NB4 (cell line): ENCODE measurements around the gene ITGB1.

Experiments used
- CTCF ChIP-seq: IDR thresholded peaks from one replicate; pipeline ENCODE4 v1.5.1; 2012; ENCODE audit warnings: low read depth, low read length
- MAX ChIP-seq: IDR thresholded peaks from 2 replicates; pipeline ENCODE4 v1.6.1; 2011; ENCODE audit warnings: low read depth, low read length
- MYC ChIP-seq: IDR thresholded peaks from 2 replicates; pipeline ENCODE4 v1.6.1; 2011; ENCODE audit warnings: low read depth, low read length
- POLR2A ChIP-seq: IDR thresholded peaks from 2 replicates; pipeline ENCODE4 v1.6.1; 2011; ENCODE audit warnings: mild to moderate bottlenecking; ENCODE audit not compliant: insufficient read length; ENCODE audit errors: extremely low read depth

- TF ChIP-seq POLR2A (no peak), CTCF (no peak), MAX (no peak), MYC (no peak)
Measured at GRCh38 chr10:32961343-32961894, 3.4 kb upstream of the ITGB1 start.
